ENCODE results near the gene SLC50A1. TPM values are rescaled to one million over a fixed set of nuclear protein-coding genes. Genes with fewer than 3 reads are reported as not detected.

Gene SLC50A1, protein sequence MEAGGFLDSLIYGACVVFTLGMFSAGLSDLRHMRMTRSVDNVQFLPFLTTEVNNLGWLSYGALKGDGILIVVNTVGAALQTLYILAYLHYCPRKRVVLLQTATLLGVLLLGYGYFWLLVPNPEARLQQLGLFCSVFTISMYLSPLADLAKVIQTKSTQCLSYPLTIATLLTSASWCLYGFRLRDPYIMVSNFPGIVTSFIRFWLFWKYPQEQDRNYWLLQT
- 17.9 and 32.0 TPM in 2 replicates for total RNA-seq (ENCODE audit: low replicate concordance)

DNA sequence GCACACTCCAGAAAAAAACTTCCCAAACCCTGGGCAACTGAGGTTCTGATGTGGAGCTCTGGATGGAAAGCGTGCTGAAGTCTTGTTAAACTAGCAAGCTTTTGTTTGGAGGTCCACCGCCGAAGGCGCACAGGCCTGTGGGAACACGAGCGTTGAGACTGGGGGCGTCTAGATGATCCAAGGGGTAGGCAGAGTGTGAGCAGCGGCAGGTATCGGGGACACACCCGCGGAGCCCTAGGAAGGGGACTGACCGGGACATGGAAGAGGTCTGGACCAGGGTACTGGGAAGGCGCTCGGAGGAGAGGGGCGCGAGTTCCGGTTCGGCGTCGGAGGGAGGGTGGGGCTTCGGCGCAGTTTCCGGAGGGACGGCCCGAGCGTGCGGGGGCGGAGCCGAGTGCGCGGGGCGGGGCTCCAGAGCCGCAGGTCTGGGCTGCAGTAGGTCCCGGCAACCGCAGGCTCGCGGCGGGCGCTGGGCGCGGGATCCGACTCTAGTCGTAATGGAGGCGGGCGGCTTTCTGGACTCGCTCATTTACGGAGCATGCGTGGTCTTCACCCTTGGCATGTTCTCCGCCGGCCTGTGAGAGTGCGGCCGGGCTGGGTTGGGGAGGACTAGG lies at the start of gene SLC50A1:
Gene SLC50A1 (plus strand): TSS at position 438 of the 614 bp plus-strand sequence. CDS start 60 bp downstream, at position 498.

DNA sequence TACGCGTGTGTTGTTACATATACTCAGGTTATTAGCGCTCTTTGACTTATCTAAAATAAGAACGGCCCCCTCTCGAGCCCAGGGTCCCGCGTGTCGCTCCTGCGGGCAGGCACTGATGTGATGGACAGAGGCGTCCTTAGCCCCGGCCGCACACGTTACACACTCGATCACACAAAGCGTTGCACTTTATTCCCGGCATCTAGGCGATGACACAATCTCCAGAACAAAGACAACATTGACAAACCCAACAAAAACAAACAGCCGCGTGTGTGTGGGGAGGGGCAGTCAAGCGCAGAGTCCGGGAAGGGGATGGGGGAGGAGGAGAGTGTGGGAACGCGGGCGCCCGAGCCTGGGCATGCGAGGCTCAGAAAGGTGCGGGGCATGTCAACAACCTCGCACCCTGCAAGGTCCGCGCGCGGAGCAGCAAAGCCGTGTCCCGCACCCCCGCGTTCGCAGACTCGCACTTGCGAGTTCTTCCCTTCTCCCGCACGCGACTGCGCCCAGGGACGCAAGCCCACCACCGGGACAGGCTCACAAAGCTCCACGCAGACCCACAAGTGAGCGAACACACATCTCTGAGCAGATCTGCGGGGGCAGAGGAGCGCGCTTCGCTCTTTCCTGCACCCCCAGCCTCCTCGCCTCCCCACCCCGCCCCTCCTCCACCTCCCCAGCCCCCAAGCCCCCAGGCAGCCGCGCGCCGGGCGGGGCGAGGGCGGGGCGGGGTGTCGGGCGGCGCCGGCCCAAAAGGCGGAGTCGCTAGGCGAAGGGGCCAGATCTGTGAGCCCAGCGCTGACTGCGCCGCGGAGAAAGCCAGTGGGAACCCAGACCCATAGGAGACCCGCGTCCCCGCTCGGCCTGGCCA lies 8.3 kb upstream of the SLC50A1 start, which contains the start of gene EFNA1:
Gene EFNA1 (plus strand): TSS at position 772 of the 862 bp plus-strand sequence. CDS start 102 bp downstream, outside the sequence.

DNA sequence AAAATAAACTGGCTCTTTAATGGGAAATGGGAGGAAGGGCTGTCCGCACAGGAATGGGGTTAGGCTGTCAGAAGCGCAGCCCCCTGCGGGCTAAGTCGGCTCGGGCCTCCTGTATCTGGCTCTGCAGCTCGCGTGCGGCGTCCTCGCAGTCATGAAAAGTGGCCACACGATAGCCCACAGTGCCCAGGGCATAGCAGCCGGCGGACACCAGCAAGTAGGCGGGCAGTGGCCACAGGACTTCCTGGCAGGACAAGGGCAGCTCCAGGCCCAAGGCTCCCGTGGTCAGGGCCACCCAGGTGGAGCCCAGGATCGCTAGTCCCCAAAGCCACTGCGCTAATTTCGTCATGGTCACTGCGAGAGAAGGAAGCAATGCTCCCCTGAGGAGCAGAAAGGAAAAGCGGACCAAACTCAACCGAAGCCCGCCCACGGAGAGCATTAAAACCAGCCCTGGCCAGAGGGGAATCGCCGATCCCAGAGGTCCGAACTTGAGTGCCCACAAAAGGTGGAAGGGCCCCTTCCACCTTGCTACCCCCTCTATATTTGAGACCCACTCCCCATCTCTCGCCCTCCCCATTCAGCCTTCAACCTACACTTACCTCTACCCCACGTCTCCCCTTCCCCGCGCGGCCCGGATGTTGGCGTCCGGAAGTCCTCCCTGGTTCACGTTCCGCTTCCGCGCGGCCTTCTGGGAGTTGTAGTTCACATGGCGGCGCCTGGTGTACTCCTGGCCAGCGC lies 4.4 kb downstream of the SLC50A1 start, which contains the start of gene DPM3:
Gene DPM3 (minus strand): TSS at position 637 of the 735 bp plus-strand sequence. CDS start 291 bp downstream, at position 346.

DNA sequence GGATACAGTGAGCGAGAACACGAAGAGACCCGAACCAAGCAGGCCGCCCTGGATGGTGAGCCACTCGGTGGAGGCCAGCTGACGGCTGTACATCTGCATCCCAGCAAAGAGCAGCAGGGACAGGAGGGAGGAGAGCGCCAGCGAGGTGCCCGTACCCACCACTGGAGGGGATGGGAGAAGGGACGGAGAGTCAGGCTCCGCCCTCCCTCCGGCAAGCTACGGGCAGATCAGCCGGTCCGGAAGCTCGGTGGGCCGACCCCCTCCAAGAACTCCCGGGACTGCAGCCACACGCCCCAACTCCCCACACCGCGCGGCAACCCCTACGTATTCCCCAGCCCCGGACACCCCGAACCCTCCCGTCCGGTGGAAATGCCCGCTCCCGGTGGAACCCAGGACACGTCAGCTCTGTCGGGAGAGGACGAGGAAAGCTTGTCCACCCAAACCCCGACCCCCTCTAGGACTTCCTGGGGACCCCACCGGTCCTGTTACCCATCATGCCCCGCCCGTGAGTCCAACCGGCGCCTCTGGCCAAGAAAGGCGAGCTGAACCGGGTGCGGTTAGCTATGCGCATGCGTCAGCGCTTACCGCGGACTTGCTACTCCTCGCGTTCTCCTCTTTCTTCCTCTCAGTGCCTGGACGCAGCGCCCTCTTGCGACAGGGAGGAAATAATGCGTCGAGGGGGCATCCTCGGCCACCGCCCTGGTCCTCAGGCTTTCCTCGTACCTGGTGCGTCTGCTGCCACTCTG lies 37.3 kb downstream of the SLC50A1 start, which contains the start of gene KRTCAP2:
Gene KRTCAP2 (minus strand): TSS at position 573 of the 746 bp plus-strand sequence. CDS start 80 bp downstream, at position 493.

DNA sequence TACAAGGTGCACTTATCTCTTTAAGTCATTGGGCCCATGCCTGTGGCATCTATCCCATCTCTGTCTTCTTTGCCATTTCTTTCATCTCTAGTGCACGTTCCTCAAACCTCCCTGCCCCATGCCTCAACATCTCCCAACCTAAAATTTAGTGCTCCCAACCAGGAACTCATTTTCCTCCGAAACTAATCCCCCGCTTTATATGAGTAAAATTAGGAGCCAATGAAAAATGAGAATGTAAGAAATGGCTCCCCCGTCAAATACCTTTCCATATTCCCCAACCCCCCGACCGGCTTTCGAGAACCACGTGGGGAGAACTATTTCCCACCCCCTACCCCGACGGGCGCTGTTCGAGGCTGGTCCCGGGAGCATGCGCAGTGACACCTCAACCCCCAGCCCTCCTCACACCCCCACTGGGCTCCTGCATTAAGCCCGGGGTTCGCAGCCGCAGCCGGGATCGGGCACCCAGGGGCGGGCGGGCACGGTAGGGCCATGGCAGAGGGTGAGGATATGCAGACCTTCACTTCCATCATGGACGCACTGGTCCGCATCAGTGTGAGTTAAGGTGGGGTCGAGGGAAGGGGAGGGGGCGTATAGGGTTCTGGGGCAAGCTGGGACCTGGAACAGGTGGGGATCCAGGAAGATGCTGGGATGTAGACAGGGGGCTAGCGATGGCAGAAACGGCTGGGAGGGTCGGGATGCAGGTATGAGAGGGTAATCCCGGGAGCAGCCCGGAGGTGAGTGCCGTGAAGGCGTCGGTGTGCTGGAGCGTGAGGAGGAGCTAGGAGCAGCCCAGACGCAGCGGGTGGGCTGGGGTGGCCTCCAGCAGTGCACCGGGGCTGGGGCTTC lies 38.0 kb downstream of the SLC50A1 start, which contains the start of gene TRIM46:
Gene TRIM46 (plus strand): TSS at position 372 of the 846 bp plus-strand sequence. CDS start 118 bp downstream, at position 490.

Other genes starting within 250 kb of the SLC50A1 start
- gene PMVK, start 199.1 kb upstream of the SLC50A1 start, total RNA-seq (ENCODE audit: low replicate concordance): 10.2 and 11.4 TPM in 2 replicates
- gene PBXIP1, start 179.8 kb upstream of the SLC50A1 start, total RNA-seq (ENCODE audit: low replicate concordance): 66.0 and 101 TPM in 2 replicates
- gene PYGO2, start 174.1 kb upstream of the SLC50A1 start, total RNA-seq (ENCODE audit: low replicate concordance): 3.4 and 6.5 TPM in 2 replicates
- gene SHC1, start 165.1 kb upstream of the SLC50A1 start, total RNA-seq (ENCODE audit: low replicate concordance): 98.8 and 184 TPM in 2 replicates
- 18.6 and 39.5 TPM in 2 replicates for gene CKS1B, start 161.2 kb upstream of the SLC50A1 start, total RNA-seq (ENCODE audit: low replicate concordance)
- gene FLAD1, start 152.5 kb upstream of the SLC50A1 start, total RNA-seq (ENCODE audit: low replicate concordance): 13.1 and 19.0 TPM in 2 replicates
- 0.68 TPM in 1 of 2 replicates, not detected in the other for gene LENEP, start 142.3 kb upstream of the SLC50A1 start, total RNA-seq (ENCODE audit: low replicate concordance)
- 9.1 and 14.1 TPM in 2 replicates for gene ZBTB7B, start 133.1 kb upstream of the SLC50A1 start, total RNA-seq (ENCODE audit: low replicate concordance)
- gene DCST2, start 102.1 kb upstream of the SLC50A1 start, total RNA-seq (ENCODE audit: low replicate concordance): not detected in 2 replicates
- gene DCST1, start 102.0 kb upstream of the SLC50A1 start, total RNA-seq (ENCODE audit: low replicate concordance): not detected in 2 replicates
- gene ADAM15, start 84.5 kb upstream of the SLC50A1 start, total RNA-seq (ENCODE audit: low replicate concordance): 48.2 and 64.5 TPM in 2 replicates
- gene EFNA4, start 72.1 kb upstream of the SLC50A1 start, total RNA-seq (ENCODE audit: low replicate concordance): 1.8 and 5.7 TPM in 2 replicates
- 0.35 and 0.90 TPM in 2 replicates for gene EFNA3, start 57.0 kb upstream of the SLC50A1 start, total RNA-seq (ENCODE audit: low replicate concordance)
- gene EFNA1, start 8.0 kb upstream of the SLC50A1 start, total RNA-seq (ENCODE audit: low replicate concordance): 0.23 and 4.9 TPM in 2 replicates
- 27.5 and 42.7 TPM in 2 replicates for gene DPM3, start 4.7 kb downstream of the SLC50A1 start, total RNA-seq (ENCODE audit: low replicate concordance)
- gene KRTCAP2, start 37.5 kb downstream of the SLC50A1 start, total RNA-seq (ENCODE audit: low replicate concordance): 86.9 and 102 TPM in 2 replicates
- gene TRIM46, start 38.0 kb downstream of the SLC50A1 start, total RNA-seq (ENCODE audit: low replicate concordance): 1.5 and 3.5 TPM in 2 replicates
- 35.0 and 52.5 TPM in 2 replicates for gene THBS3, start 72.0 kb downstream of the SLC50A1 start, total RNA-seq (ENCODE audit: low replicate concordance)
- gene MTX1, start 72.8 kb downstream of the SLC50A1 start, total RNA-seq (ENCODE audit: low replicate concordance): 30.1 and 45.6 TPM in 2 replicates
- gene ENTREP3, start 119.6 kb downstream of the SLC50A1 start, total RNA-seq (ENCODE audit: low replicate concordance): 2.5 and 3.6 TPM in 2 replicates
- gene SCAMP3, start 126.5 kb downstream of the SLC50A1 start, total RNA-seq (ENCODE audit: low replicate concordance): 16.7 and 30.7 TPM in 2 replicates
- 27.1 and 64.4 TPM in 2 replicates for gene CLK2, start 137.7 kb downstream of the SLC50A1 start, total RNA-seq (ENCODE audit: low replicate concordance)
- gene HCN3, start 141.6 kb downstream of the SLC50A1 start, total RNA-seq (ENCODE audit: low replicate concordance): 0.53 and 1.5 TPM in 2 replicates
- gene PKLR, start 165.6 kb downstream of the SLC50A1 start, total RNA-seq (ENCODE audit: low replicate concordance): not detected in 2 replicates
- 100 and 279 TPM in 2 replicates for gene FDPS, start 173.0 kb downstream of the SLC50A1 start, total RNA-seq (ENCODE audit: low replicate concordance)
- 6.0 and 8.2 TPM in 2 replicates for gene RUSC1, start 185.0 kb downstream of the SLC50A1 start, total RNA-seq (ENCODE audit: low replicate concordance)

Data from smooth muscle cell of the coronary artery (primary cell).